ENCODE data around the gene NRXN3. TPM values are rescaled to one million over a fixed set of nuclear protein-coding genes. Genes with fewer than 3 reads are reported as not detected.

The NRXN3 gene
- total RNA-seq, 2 donors from 2014 or later, result 1.3 to 2.3 TPM

GRCh38 chr14:78154827-78155226 lies 15.3 kb upstream of the NRXN3 start:
- Histone ChIP-seq H3K9me3 (no peaks in the 10 kb centered on the region), H3K4me3 (no peak overlapping the region), H3K4me1 (no peaks in the 10 kb centered on the region), H3K36me3 (replicated peaks in 1 of 2; ENCODE audit: insufficient read depth in 1 of 2, low read depth in 2 of 2) (no peaks in the 10 kb centered on the region), H3K27me3 (no peaks in the 10 kb centered on the region), H3K27ac (no peak overlapping the region)
- ATAC-seq, result no peak
- WGBS, 2 donors, result 52 to 78% methylated on average over 2 of the region's 2 CpGs
- no peak for DNase-seq
- TF ChIP-seq POLR2A (IDR thresholded peaks at IDR 0.05) (no peak), CTCF (IDR thresholded peaks at IDR 0.05) (no peak)
- intact Hi-C loops (cut with DNase I), result no loop called here

GRCh38 chr14:78156196-78156595 lies 14.0 kb upstream of the NRXN3 start:
- intact Hi-C loops (cut with DNase I), result no loop called here
- no peaks in the 10 kb centered on the region for H3K36me3 ChIP-seq (replicated peaks in 1 of 2; ENCODE audit: insufficient read depth in 1 of 2, low read depth in 2 of 2)
- no peaks in the 10 kb centered on the region for H3K4me1 ChIP-seq
- H3K9me3 ChIP-seq, result no peaks in the 10 kb centered on the region
- DNase-seq, result no peak
- no peak for ATAC-seq
- H3K4me3 ChIP-seq, result no peak overlapping the region
- H3K27ac ChIP-seq, result no peak overlapping the region
- 65 to 72% methylated on average over 2 of the region's 2 CpGs for WGBS, 2 donors
- H3K27me3 ChIP-seq, result no peaks in the 10 kb centered on the region
- no peak for TF ChIP-seq CTCF (IDR thresholded peaks at IDR 0.05)
- TF ChIP-seq POLR2A (IDR thresholded peaks at IDR 0.05), result no peak

GRCh38 chr14:78157494-78158437 lies 12.4 kb upstream of the NRXN3 start:
- TF ChIP-seq POLR2A (IDR thresholded peaks at IDR 0.05) (no peak), CTCF (IDR thresholded peaks at IDR 0.05) (no peak)

GRCh38 chr14:78162202-78162601 lies 8.0 kb upstream of the NRXN3 start:
- H3K4me1 ChIP-seq, result no peaks in the 10 kb centered on the region
- no peaks in the 10 kb centered on the region for H3K27me3 ChIP-seq
- DNase-seq (no peak), ATAC-seq (no peak)
- H3K9me3 ChIP-seq, result no peaks in the 10 kb centered on the region
- WGBS, 2 donors, result 60 to 65% methylated on average over 5 of the region's 5 CpGs
- intact Hi-C loops (cut with DNase I), result no loop called here
- TF ChIP-seq CTCF (IDR thresholded peaks at IDR 0.05), result no peak
- no peak for TF ChIP-seq POLR2A (IDR thresholded peaks at IDR 0.05)
- no peaks in the 10 kb centered on the region for H3K36me3 ChIP-seq (replicated peaks in 1 of 2; ENCODE audit: insufficient read depth in 1 of 2, low read depth in 2 of 2)
- H3K4me3 ChIP-seq, result no peak overlapping the region
- no peak overlapping the region for H3K27ac ChIP-seq

More at GRCh38 chr14:78157494-78158437, 12.4 kb upstream of the NRXN3 start:
- WGBS, 2 donors, result 32 to 34% methylated on average over 15 of the region's 15 CpGs
- Histone ChIP-seq H3K27me3 (no peaks in the 10 kb centered on the region), H3K4me1 (no peaks in the 10 kb centered on the region), H3K9me3 (no peaks in the 10 kb centered on the region), H3K27ac (no peak overlapping the region), H3K36me3 (replicated peaks in 1 of 2; ENCODE audit: insufficient read depth in 1 of 2, low read depth in 2 of 2) (no peaks in the 10 kb centered on the region), H3K4me3 (no peak overlapping the region)
- DNase-seq, result peak in 1 of 4 donors; percentile 23
- intact Hi-C loops (cut with DNase I), result no loop called here
- no peak for ATAC-seq

Measured in body of pancreas (tissue), 4 donors.